ENCODE data around the gene MYO16.

The MYO16 gene

DNA sequence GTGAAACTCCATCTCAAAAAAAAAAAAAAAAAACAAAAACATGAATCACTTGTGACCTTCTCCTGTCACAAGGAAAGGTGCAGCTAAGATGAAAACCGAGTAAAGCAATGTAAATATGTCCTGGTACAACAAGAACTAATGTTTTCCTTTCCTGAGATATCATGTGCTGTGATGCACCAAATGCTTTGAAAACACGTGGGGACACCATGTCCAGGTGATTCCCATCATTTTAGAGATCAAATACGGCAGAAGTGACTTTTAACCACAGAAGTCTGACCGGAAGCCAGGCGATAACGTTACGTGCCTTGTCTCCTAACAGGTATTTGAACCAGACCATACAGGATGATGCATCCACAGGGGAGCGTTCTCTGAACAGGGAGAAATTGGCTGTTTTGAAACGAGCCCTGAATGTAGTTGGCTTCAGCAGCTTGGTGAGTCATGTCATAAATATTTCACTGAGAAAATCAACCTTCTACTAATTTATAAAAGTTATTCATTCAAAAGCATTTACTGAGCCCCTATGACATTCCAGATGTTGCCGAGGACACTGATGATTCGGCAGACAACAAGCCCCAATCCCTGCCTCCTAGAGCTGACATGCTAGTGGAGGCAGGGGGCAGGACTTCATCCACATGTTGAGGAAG lies 328.1 kb downstream of the MYO16 start:
- Histone ChIP-seq H3K4me1 (ENCODE audit: control insufficient read depth, insufficient read depth, low read length) (peaks cover 5% of the 10 kb centered on the region), H3K9me3 (ENCODE audit: control insufficient read depth in 2 of 2, low read length in 2 of 2) (no peaks in the 10 kb centered on the region), H3K4me3 (ENCODE audit: low read length in 2 of 2) (no peak overlapping the region), H3K36me3 (ENCODE audit: control insufficient read depth in 2 of 2, insufficient read depth in 2 of 2, low read length in 2 of 2) (no peaks in the 10 kb centered on the region), H3K9ac (ENCODE audit: low read length in 2 of 2) (no peak overlapping the region), H3K27ac (ENCODE audit: low read length) (no peak overlapping the region), H3K27me3 (ENCODE audit: control insufficient read depth in 1 of 2, insufficient read depth in 2 of 2, low read length in 2 of 2) (no peaks in the 10 kb centered on the region)

DNA sequence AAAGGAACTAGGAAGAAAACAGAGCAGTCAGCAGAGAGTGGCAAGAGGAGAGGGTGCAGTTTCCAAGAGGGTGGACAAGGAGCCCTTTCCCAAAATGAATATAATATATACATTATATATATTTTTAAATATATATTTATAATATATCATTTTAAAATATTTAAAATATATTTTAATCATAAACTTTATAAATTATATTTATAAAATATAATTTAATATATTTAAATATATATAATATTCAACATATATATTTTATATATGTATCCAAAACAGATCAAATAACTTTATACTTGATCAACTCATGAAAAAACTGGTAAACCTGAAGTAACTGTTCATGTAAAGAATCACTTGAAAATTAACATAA lies 328.6 kb downstream of the MYO16 start:
- peaks cover 5% of the 10 kb centered on the region for H3K4me1 ChIP-seq (ENCODE audit: control insufficient read depth, insufficient read depth, low read length)
- H3K4me3 ChIP-seq (ENCODE audit: low read length in 2 of 2): no peak overlapping the region
- H3K27me3 ChIP-seq (ENCODE audit: control insufficient read depth in 1 of 2, insufficient read depth in 2 of 2, low read length in 2 of 2): no peaks in the 10 kb centered on the region
- H3K27ac ChIP-seq (ENCODE audit: low read length): no peak overlapping the region
- H3K9me3 ChIP-seq (ENCODE audit: control insufficient read depth in 2 of 2, low read length in 2 of 2): no peaks in the 10 kb centered on the region
- no peaks in the 10 kb centered on the region for H3K36me3 ChIP-seq (ENCODE audit: control insufficient read depth in 2 of 2, insufficient read depth in 2 of 2, low read length in 2 of 2)
- no peak overlapping the region for H3K9ac ChIP-seq (ENCODE audit: low read length in 2 of 2)

DNA sequence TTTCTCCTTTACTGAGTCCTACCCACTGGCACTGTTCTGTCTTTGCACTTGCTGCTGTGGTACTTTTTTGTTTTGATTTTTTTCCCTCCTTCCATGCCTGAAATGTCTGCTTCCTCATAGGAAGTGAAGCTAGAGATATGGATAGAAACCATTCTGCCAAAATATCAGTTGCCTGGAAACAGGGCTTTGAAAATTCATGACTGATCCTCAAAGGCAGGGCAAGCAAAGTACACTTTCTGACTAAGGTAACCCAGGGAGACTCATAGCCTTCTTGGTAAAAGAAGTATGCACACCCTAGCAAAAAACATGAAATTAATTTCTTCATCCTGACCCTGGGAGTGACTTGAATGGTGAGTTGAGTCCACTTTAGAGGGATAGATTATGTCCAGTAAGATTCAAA lies 329.8 kb downstream of the MYO16 start:
- H3K4me3 ChIP-seq (ENCODE audit: low read length in 2 of 2): no peak overlapping the region
- H3K36me3 ChIP-seq (ENCODE audit: control insufficient read depth in 2 of 2, insufficient read depth in 2 of 2, low read length in 2 of 2): no peaks in the 10 kb centered on the region
- peaks cover 5% of the 10 kb centered on the region for H3K4me1 ChIP-seq (ENCODE audit: control insufficient read depth, insufficient read depth, low read length)
- no peaks in the 10 kb centered on the region for H3K9me3 ChIP-seq (ENCODE audit: control insufficient read depth in 2 of 2, low read length in 2 of 2)
- no peak overlapping the region for H3K27ac ChIP-seq (ENCODE audit: low read length)
- no peak overlapping the region for H3K9ac ChIP-seq (ENCODE audit: low read length in 2 of 2)
- H3K27me3 ChIP-seq (ENCODE audit: control insufficient read depth in 1 of 2, insufficient read depth in 2 of 2, low read length in 2 of 2): no peaks in the 10 kb centered on the region

DNA sequence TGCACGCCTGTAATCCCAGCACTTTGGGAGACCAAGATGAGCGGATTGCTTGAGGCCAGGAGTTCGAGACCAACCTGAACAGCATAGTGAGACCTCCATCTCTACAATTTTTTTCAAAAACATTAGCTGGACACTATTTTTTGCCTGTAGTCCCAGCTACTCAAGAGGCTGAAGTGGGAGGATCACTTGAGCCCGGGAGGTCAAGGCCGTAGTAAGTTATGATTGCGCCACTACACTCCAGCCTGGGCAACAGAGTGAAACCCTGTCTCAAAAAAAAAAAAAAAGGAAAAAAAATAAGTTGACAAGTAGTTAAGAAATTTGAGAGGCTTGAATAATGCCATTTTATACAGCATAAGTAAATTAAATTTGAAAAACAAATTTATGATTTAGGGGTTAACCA lies 330.6 kb downstream of the MYO16 start:
- peaks cover 5% of the 10 kb centered on the region for H3K4me1 ChIP-seq (ENCODE audit: control insufficient read depth, insufficient read depth, low read length)
- H3K9me3 ChIP-seq (ENCODE audit: control insufficient read depth in 2 of 2, low read length in 2 of 2): no peaks in the 10 kb centered on the region

DNA sequence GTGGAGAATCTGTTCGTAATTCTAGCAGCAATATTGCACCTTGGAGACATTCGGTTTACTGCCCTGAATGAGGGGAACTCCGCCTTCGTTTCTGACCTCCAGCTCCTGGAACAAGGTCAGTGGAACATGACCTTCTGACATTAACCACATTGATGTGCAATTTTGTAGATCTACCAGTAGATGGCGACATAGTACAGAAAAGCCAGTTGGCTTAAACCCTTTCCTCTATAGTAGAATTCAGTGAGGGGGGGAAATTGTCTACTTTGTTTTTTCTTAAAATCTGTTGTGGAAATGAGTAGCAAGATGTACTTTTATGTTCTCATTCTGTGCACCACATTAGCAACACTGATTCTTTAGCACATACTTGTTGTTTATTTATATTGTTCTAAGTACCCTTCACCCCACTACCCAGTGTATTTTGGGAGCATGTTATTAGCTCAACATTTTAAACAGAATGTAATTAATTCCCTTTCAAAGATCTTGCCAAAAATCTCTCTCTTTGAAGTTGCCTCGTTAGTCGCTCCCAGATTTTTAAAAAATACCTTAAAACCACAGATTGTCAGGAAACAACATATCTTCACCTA lies 332.2 kb downstream of the MYO16 start:
- Histone ChIP-seq H3K4me1 (ENCODE audit: control insufficient read depth, insufficient read depth, low read length) (peaks cover 5% of the 10 kb centered on the region), H3K9ac (ENCODE audit: low read length in 2 of 2) (no peak overlapping the region), H3K36me3 (ENCODE audit: control insufficient read depth in 2 of 2, insufficient read depth in 2 of 2, low read length in 2 of 2) (no peaks in the 10 kb centered on the region), H3K27me3 (ENCODE audit: control insufficient read depth in 1 of 2, insufficient read depth in 2 of 2, low read length in 2 of 2) (no peaks in the 10 kb centered on the region), H3K4me3 (ENCODE audit: low read length in 2 of 2) (no peak overlapping the region), H3K27ac (ENCODE audit: low read length) (no peak overlapping the region), H3K9me3 (ENCODE audit: control insufficient read depth in 2 of 2, low read length in 2 of 2) (no peaks in the 10 kb centered on the region)

More for the DNA sequence above, 330.6 kb downstream of the MYO16 start:
- Histone ChIP-seq H3K36me3 (ENCODE audit: control insufficient read depth in 2 of 2, insufficient read depth in 2 of 2, low read length in 2 of 2) (no peaks in the 10 kb centered on the region), H3K27me3 (ENCODE audit: control insufficient read depth in 1 of 2, insufficient read depth in 2 of 2, low read length in 2 of 2) (no peaks in the 10 kb centered on the region), H3K9ac (ENCODE audit: low read length in 2 of 2) (no peak overlapping the region), H3K27ac (ENCODE audit: low read length) (no peak overlapping the region), H3K4me3 (ENCODE audit: low read length in 2 of 2) (no peak overlapping the region)

DNA sequence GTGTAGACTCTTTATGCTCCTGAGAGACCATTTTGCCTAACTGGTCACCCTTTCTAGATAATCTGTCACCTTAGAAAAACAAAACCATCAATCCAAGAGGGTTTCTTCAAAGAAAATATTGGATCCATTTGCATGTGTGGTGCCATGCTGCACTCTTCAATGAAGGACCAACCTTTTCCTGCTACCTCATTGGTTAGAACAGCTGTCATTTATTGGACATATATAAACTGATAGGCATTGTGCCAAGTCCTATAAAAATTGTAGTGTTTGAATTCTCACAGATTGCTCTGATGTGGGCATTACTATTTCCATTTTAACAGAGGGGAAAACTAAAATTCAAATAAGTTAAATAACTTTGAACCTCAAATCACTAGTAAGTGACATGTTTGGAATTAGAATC lies 333.2 kb downstream of the MYO16 start:
- no peaks in the 10 kb centered on the region for H3K36me3 ChIP-seq (ENCODE audit: control insufficient read depth in 2 of 2, insufficient read depth in 2 of 2, low read length in 2 of 2)
- no peak overlapping the region for H3K9ac ChIP-seq (ENCODE audit: low read length in 2 of 2)
- H3K27me3 ChIP-seq (ENCODE audit: control insufficient read depth in 1 of 2, insufficient read depth in 2 of 2, low read length in 2 of 2): no peaks in the 10 kb centered on the region
- no peaks in the 10 kb centered on the region for H3K9me3 ChIP-seq (ENCODE audit: control insufficient read depth in 2 of 2, low read length in 2 of 2)
- peaks cover 5% of the 10 kb centered on the region for H3K4me1 ChIP-seq (ENCODE audit: control insufficient read depth, insufficient read depth, low read length)
- H3K27ac ChIP-seq (ENCODE audit: low read length): no peak overlapping the region
- no peak overlapping the region for H3K4me3 ChIP-seq (ENCODE audit: low read length in 2 of 2)

DNA sequence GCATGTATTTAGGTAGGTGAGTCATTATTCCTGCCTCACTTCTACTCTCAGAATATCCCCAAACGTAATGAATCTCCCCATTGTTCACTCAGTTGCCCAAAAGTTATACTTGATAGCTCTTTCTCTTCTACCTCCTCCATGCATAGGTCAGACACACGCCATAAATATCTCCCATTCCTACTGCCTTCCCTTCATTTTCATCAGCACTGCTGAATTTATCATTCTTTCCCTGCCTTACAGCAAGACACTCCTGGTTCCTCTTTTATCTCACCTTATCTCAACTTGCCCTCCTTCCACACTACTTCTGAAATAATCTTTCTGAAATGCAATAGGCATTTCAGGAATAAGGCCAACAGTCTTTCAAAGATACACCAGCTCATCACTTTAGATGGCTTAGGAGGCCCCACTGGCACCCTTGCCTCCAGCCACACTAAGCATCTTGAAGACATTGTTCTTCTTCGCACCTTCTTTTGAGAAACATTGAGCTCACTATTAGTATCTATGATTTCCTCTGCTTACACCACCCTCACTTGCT lies 333.9 kb downstream of the MYO16 start:
- Histone ChIP-seq H3K4me3 (ENCODE audit: low read length in 2 of 2) (no peak overlapping the region), H3K27ac (ENCODE audit: low read length) (no peak overlapping the region), H3K9me3 (ENCODE audit: control insufficient read depth in 2 of 2, low read length in 2 of 2) (no peaks in the 10 kb centered on the region), H3K9ac (ENCODE audit: low read length in 2 of 2) (no peak overlapping the region), H3K36me3 (ENCODE audit: control insufficient read depth in 2 of 2, insufficient read depth in 2 of 2, low read length in 2 of 2) (no peaks in the 10 kb centered on the region), H3K4me1 (ENCODE audit: control insufficient read depth, insufficient read depth, low read length) (peaks cover 3% of the 10 kb centered on the region), H3K27me3 (ENCODE audit: control insufficient read depth in 1 of 2, insufficient read depth in 2 of 2, low read length in 2 of 2) (no peaks in the 10 kb centered on the region)

DNA sequence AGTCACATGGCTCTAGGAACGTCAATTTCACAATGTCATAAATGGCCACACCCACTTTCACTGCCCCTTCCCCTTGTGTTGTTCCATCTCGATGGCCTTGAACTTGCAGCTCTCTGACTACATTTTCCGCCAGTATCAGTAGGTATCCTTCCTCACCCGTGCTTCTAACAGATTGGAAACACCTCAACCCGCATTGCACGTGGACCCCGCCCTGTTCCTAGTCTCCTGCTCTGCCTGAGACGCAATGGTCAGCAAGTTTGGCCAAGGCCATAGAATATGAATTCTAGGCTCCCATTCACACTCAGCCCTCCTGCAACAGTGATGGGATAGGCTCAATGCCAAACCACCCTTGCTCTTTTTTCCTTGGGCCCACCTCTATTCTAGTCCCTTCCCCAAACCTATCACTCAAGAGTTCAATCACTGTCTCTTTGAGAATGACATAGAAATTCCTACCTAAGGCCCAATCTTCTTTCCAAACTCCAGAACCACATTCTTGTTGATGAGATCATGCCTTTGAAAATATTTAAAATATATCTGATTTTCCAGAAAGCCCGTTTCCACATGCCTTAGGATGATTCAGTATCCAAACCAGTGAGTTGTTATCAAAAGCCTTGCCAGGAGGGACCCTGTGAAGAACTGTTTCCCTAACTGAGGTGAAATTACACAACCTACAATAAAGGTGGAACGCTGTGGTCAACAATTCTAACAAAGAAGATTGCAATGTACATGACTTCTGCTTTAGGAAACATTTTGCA lies 334.6 kb downstream of the MYO16 start:
- H3K9me3 ChIP-seq (ENCODE audit: control insufficient read depth in 2 of 2, low read length in 2 of 2): no peaks in the 10 kb centered on the region
- H3K36me3 ChIP-seq (ENCODE audit: control insufficient read depth in 2 of 2, insufficient read depth in 2 of 2, low read length in 2 of 2): no peaks in the 10 kb centered on the region
- no peaks in the 10 kb centered on the region for H3K27me3 ChIP-seq (ENCODE audit: control insufficient read depth in 1 of 2, insufficient read depth in 2 of 2, low read length in 2 of 2)
- H3K27ac ChIP-seq (ENCODE audit: low read length): no peak overlapping the region
- no peak overlapping the region for H3K9ac ChIP-seq (ENCODE audit: low read length in 2 of 2)
- H3K4me3 ChIP-seq (ENCODE audit: low read length in 2 of 2): no peak overlapping the region
- peaks cover under 1% of the 10 kb centered on the region for H3K4me1 ChIP-seq (ENCODE audit: control insufficient read depth, insufficient read depth, low read length)

DNA sequence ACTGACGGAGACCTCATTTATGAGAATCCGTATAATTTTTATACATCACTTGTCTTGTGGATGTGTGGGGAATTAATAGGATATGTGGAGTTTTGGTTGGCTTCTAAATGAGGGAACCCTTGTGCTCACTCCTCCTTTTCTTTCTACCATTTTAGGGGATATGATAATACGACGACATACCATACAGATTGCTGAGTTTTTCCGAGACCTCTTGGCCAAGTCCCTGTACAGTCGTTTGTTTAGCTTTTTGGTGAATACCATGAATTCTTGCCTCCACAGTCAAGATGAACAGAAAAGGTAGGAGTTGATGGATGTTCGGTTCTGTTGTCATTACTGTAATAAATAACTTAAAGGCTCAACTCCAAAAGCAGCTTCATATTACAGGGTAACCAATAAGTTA lies 335.2 kb downstream of the MYO16 start:
- no peaks in the 10 kb centered on the region for H3K4me1 ChIP-seq (ENCODE audit: control insufficient read depth, insufficient read depth, low read length)
- H3K36me3 ChIP-seq (ENCODE audit: control insufficient read depth in 2 of 2, insufficient read depth in 2 of 2, low read length in 2 of 2): no peaks in the 10 kb centered on the region
- no peak overlapping the region for H3K4me3 ChIP-seq (ENCODE audit: low read length in 2 of 2)
- no peak overlapping the region for H3K9ac ChIP-seq (ENCODE audit: low read length in 2 of 2)
- no peaks in the 10 kb centered on the region for H3K27me3 ChIP-seq (ENCODE audit: control insufficient read depth in 1 of 2, insufficient read depth in 2 of 2, low read length in 2 of 2)
- H3K27ac ChIP-seq (ENCODE audit: low read length): no peak overlapping the region
- H3K9me3 ChIP-seq (ENCODE audit: control insufficient read depth in 2 of 2, low read length in 2 of 2): no peaks in the 10 kb centered on the region

DNA sequence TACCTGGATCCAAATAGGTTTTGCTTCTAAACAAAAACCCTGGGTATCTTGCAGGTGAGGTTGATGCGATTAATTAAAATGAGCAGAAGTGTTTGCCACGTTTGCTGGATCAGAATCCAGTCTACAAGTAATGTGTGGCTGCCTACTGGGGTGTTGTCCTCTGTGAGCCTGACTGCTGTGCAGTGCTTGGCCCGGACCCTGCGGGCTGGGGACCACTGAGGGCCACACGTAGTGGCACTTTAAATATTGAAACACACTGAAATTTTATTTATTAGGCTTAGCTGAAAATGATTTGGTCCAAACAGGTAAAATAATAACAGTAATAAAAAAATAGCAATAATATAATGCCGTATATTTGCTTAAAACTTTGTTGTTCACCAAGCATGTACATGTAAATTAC lies 338.0 kb downstream of the MYO16 start:
- Histone ChIP-seq H3K9ac (ENCODE audit: low read length in 2 of 2) (no peak overlapping the region), H3K36me3 (ENCODE audit: control insufficient read depth in 2 of 2, insufficient read depth in 2 of 2, low read length in 2 of 2) (no peaks in the 10 kb centered on the region), H3K4me3 (ENCODE audit: low read length in 2 of 2) (no peak overlapping the region), H3K9me3 (ENCODE audit: control insufficient read depth in 2 of 2, low read length in 2 of 2) (no peaks in the 10 kb centered on the region), H3K27ac (ENCODE audit: low read length) (no peak overlapping the region), H3K4me1 (ENCODE audit: control insufficient read depth, insufficient read depth, low read length) (no peaks in the 10 kb centered on the region), H3K27me3 (ENCODE audit: control insufficient read depth in 1 of 2, insufficient read depth in 2 of 2, low read length in 2 of 2) (no peaks in the 10 kb centered on the region)

DNA sequence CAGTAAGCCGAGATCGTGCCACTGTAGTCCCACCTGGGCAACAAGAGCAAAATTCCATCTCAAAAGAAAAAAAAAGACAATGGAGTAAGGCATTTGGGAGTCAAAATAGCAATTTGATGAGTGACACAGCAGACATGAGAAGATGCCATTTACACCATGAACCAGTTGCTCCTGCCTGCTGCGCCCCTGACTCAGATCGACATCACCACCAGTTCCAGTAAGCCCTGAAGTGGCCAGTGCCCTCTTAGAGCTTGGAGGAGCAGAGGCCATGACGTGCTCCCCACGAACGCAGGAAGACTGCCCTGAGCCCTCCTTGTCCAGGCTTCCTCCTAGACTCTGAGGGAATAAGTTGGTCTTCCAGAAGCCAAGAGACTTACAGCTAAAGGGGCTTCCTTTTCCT lies 339.2 kb downstream of the MYO16 start:
- H3K9ac ChIP-seq (ENCODE audit: low read length in 2 of 2): no peak overlapping the region
- H3K36me3 ChIP-seq (ENCODE audit: control insufficient read depth in 2 of 2, insufficient read depth in 2 of 2, low read length in 2 of 2): no peaks in the 10 kb centered on the region
- no peaks in the 10 kb centered on the region for H3K4me1 ChIP-seq (ENCODE audit: control insufficient read depth, insufficient read depth, low read length)
- no peaks in the 10 kb centered on the region for H3K27me3 ChIP-seq (ENCODE audit: control insufficient read depth in 1 of 2, insufficient read depth in 2 of 2, low read length in 2 of 2)
- H3K9me3 ChIP-seq (ENCODE audit: control insufficient read depth in 2 of 2, low read length in 2 of 2): no peaks in the 10 kb centered on the region
- no peak overlapping the region for H3K27ac ChIP-seq (ENCODE audit: low read length)
- no peak overlapping the region for H3K4me3 ChIP-seq (ENCODE audit: low read length in 2 of 2)
